Naive thymus-derived CD8-positive, alpha-beta T cell (primary cell): ENCODE measurements around the gene MICU2. TPM values are rescaled to one million over a fixed set of nuclear protein-coding genes. Genes with fewer than 3 reads are reported as not detected.
A peak's percentile ranks its signal among the peaks of the same experiment; 100 is the strongest.
"Not testable (repeated sequence)": the region's sequence is repeated elsewhere in the genome, so short reads cannot be mapped to it uniquely, and the experiment has no call there.

ENCODE experiments used
- ATAC-seq, 2 donors: fragments of 150-1000 bp; cut with Tn5 transposase in 1 of 2; sonication (Bioruptor Pico), chemical (Tn5 transposase) in 1 of 2; 1 replicate in 1 of 2; 2 replicates in 1 of 2; pipeline ENCODE4 v1.10.0; 2021; ENCODE audit warnings: mild to moderate bottlenecking in 2 of 2, moderate library complexity in 2 of 2
- POLR2A ChIA-PET: fragments of 350-600 bp; sonication (Branson Sonifier 250); formaldehyde crosslinking; loops from one replicate; lab custom pipeline; 2021; ENCODE audit warnings: antibody characterized with exemption; lab: Charles Lee
- DNase-seq, 10 donors: peaks; one replicate each; pipeline versions ENCODE4 v3.0.0 to v3.0.0-alpha.2; 2020 to 2022
- H3K27ac Mint-ChIP-seq, 10 donors: one replicate each; pipeline ENCODE4 v1.8.0; 2020 to 2022; ENCODE audit warnings: mild to moderate bottlenecking in 10 of 10, mixed read lengths in 10 of 10, moderate library complexity in 4 of 10, inconsistent platforms in 1 of 10
- H3K27me3 Mint-ChIP-seq, 5 donors: one replicate each; pipeline ENCODE4 v1.8.0; 2021 to 2022; ENCODE audit warnings: mixed read lengths in 5 of 5
- H3K36me3 Mint-ChIP-seq, 3 donors: one replicate each; pipeline ENCODE4 v1.8.0; 2020 to 2022; ENCODE audit warnings: mixed read lengths in 3 of 3, mild to moderate bottlenecking in 2 of 3, inconsistent platforms in 1 of 3
- H3K4me1 Mint-ChIP-seq, 4 donors: one replicate each; pipeline ENCODE4 v1.8.0; 2021 to 2022; ENCODE audit warnings: mixed read lengths in 4 of 4
- H3K4me3 Mint-ChIP-seq, 10 donors: one replicate each; pipeline ENCODE4 v1.8.0; 2020 to 2022; ENCODE audit warnings: mild to moderate bottlenecking in 10 of 10, mixed read lengths in 10 of 10, moderate library complexity in 6 of 10, inconsistent platforms in 1 of 10
- H3K9me3 Mint-ChIP-seq, 9 donors: one replicate each; pipeline ENCODE4 v1.8.0; 2020 to 2022; ENCODE audit warnings: mixed read lengths in 9 of 9, mild to moderate bottlenecking in 3 of 9, inconsistent platforms in 1 of 9, moderate library complexity in 1 of 9
- polyA plus RNA-seq, 3 donors: library from polyadenylated mRNA; unstranded; fragments of 300-500 nt; fragmentation: Illumina TruSeq; gene quantifications; one replicate each; pipeline ENCODE4 v1.2.3, GENCODE V29; 2021
- total RNA-seq, 8 experiments: library from RNA in 2 of 8; stranded (reverse) in 2 of 8; gene quantifications; one replicate each; pipeline ENCODE4 v1.2.3 and lab custom pipeline; 2021 to 2026

The MICU2 gene
- total and polyA plus RNA-seq, 5 experiments from 2014 or later, result 37.4 to 55.2 (median 44.3) TPM

DNA sequence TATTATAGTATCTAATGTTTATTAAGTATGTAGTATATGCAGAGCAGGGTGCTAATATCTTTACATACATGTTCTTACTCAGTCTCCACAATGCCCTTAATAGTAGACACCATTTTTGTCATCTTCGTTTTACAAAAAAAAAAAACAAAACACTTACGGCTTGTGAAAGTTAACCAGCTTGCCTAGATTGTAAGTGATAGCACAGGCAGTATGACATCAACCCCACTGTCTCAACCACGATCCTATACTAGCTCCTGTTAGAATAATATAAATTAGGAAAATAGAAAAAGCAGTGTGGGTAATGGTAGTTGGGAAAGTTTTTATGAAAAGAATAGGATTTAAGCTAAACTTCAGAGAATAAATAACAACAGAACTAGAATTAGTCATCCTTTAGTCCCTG is 34.3 kb downstream of the MICU2 start:
- Mint-ChIP-seq H3K4me1 (peaks cover 29 to 45% (median 38%) of the 10 kb centered on the region in 4 donors), H3K27me3 (no peaks in the 10 kb centered on the region), H3K36me3 (peaks cover 5 to 35% (median 11%) of the 10 kb centered on the region in 3 donors), H3K4me3 (no peak overlapping the region), H3K9me3 (no peaks in the 10 kb centered on the region), H3K27ac (no peak overlapping the region)
- ATAC-seq, result no peak
- POLR2A ChIA-PET, result interaction anchor here (0.7 kb wide), 1 partner anchor 241 kb away, joined by 3 read pairs; no protein-coding TSS in a partner anchor
- DNase-seq, result no peak

DNA sequence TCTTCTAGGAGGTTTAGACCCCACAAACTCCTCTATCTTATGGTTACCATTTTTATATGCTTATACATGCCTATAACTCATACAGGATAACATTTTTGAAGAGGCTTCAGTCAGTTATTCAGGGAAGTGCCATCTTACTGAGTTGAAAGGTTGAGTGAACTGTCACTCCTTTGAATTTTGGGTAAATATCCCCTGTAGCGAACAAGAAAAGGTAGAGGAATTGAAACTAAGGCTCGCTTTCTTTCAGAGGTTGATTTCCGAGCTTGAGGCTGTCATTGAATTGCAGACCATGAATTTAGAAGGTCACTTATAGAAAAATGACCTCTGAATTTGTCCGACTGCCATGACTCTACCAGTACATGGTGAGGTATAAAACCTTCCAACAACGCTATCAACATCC is 35.1 kb downstream of the MICU2 start:
- Mint-ChIP-seq H3K27me3 (no peaks in the 10 kb centered on the region), H3K36me3 (peaks cover 11 to 41% (median 19%) of the 10 kb centered on the region in 3 donors), H3K4me3 (no peak overlapping the region), H3K4me1 (peaks cover 25 to 37% (median 33%) of the 10 kb centered on the region in 4 donors), H3K9me3 (no peaks in the 10 kb centered on the region), H3K27ac (peak overlapping the region in 5 of 10 donors; percentile 3 to 53 (median 47))
- POLR2A ChIA-PET, result no interaction called here
- no peak for DNase-seq
- no peak for ATAC-seq

DNA sequence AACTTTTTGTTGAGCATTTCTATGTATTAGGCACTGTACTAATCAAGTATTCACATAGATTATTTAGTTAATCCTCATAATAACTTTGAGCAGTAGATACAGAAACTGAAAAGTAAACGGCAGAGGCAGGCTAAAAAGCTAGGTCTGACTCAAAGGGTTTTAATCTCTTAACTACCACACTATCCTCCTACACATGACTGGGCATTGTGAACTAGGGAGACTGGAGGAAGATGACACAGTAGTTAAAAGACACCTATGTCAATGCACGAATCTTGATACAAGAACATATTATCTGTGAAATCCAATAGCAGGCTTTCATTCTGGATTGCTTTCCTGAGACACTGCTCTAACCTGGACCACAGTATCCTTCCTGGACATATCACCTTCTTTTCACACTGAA is 36.3 kb downstream of the MICU2 start:
- Mint-ChIP-seq H3K4me1 (peaks cover 24 to 34% (median 32%) of the 10 kb centered on the region in 4 donors), H3K9me3 (peaks cover 0 to 4% (median 0%) of the 10 kb centered on the region in 9 donors), H3K4me3 (no peak overlapping the region), H3K27me3 (no peaks in the 10 kb centered on the region), H3K27ac (peak overlapping the region in 1 of 10 donors; percentile 8), H3K36me3 (peaks cover 19 to 52% (median 29%) of the 10 kb centered on the region in 3 donors)
- no peak for DNase-seq
- POLR2A ChIA-PET, result no interaction called here
- ATAC-seq, result no peak

DNA sequence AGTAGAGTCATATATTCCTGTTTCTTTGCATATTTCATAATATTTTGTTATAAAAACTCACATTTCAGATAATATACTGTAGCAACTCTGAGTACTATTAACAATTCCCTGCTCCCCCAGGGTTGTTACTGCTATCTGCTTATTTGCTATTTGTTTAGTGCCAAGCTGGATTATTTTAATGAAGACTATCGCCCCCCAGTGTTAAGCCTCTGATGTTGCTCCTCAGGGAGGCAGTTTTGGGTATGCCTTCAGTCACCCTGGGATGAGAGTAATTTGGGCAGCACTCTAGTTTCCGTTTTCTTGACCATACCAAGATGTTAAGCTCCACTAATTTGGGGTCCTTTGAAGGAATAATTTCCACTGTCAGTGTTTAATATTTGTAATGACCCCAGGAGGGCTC is 46.0 kb downstream of the MICU2 start:
- H3K4me1 Mint-ChIP-seq, result peaks cover 14 to 21% (median 19%) of the 10 kb centered on the region in 4 donors
- ATAC-seq, result no peak
- H3K27ac Mint-ChIP-seq, result peak overlapping the region in 1 of 10 donors; percentile 7
- POLR2A ChIA-PET, result no interaction called here
- H3K27me3 Mint-ChIP-seq, result no peaks in the 10 kb centered on the region
- peaks cover 31 to 76% (median 51%) of the 10 kb centered on the region in 3 donors for H3K36me3 Mint-ChIP-seq
- no peak overlapping the region for H3K4me3 Mint-ChIP-seq
- DNase-seq, result peak in 1 of 10 donors; percentile 5
- peaks cover 0 to 8% (median 0%) of the 10 kb centered on the region in 9 donors for H3K9me3 Mint-ChIP-seq

DNA sequence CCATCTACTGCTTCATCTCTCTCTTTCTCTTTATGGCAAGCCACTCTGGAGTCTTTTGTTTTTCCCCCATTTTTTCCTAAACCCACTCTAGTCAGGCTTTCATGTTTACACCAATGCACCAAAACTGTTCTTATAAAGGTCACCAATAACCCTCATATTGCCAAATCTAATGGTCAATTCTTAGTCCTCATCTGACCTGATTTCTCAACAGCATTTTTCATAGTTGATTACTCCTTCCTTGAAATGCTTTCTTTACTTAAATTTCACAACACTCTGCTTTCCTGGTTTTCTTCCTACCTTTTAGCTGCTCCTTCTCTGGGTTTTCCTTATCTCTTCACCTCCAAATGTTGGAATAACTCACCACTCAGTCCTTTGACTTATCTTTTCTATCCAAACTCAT is 47.9 kb downstream of the MICU2 start:
- no peaks in the 10 kb centered on the region for H3K27me3 Mint-ChIP-seq
- H3K4me1 Mint-ChIP-seq, result peaks cover 14 to 23% (median 20%) of the 10 kb centered on the region in 4 donors
- peaks cover 24 to 67% (median 45%) of the 10 kb centered on the region in 3 donors for H3K36me3 Mint-ChIP-seq
- no peak overlapping the region for H3K4me3 Mint-ChIP-seq
- H3K9me3 Mint-ChIP-seq, result peaks cover 0 to 4% (median 0%) of the 10 kb centered on the region in 9 donors
- no peak for ATAC-seq
- DNase-seq, result no peak
- peak overlapping the region in 5 of 10 donors; percentile 6 to 63 (median 36) for H3K27ac Mint-ChIP-seq
- POLR2A ChIA-PET, result no interaction called here

DNA sequence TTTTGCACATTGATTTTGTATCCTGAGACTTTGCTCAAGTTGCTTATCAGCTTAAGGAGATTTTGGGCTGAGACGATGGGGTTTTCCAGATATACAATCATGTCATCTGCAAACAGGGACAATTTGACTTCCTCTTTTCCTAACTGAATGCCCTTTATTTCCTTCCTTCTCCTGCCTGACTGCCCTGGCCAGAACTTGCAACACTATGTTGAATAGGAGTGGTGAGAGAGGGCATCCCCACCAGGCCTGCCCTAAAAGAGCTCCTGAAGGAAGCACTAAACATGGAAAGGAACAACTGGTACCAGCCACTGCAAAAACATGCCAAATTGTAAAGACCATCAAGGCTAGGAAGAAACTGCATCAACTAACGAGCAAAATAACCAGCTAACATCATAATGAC is 50.7 kb downstream of the MICU2 start:
- H3K9me3 Mint-ChIP-seq, ATAC-seq, DNase-seq, H3K4me3 Mint-ChIP-seq, POLR2A ChIA-PET, H3K27me3 Mint-ChIP-seq: not testable (repeated sequence)
- peak overlapping the region in 1 of 10 donors; percentile 46 for H3K27ac Mint-ChIP-seq
- peaks cover 16 to 49% (median 41%) of the 10 kb centered on the region in 3 donors for H3K36me3 Mint-ChIP-seq
- H3K4me1 Mint-ChIP-seq, result peaks cover 14 to 33% (median 25%) of the 10 kb centered on the region in 4 donors

DNA sequence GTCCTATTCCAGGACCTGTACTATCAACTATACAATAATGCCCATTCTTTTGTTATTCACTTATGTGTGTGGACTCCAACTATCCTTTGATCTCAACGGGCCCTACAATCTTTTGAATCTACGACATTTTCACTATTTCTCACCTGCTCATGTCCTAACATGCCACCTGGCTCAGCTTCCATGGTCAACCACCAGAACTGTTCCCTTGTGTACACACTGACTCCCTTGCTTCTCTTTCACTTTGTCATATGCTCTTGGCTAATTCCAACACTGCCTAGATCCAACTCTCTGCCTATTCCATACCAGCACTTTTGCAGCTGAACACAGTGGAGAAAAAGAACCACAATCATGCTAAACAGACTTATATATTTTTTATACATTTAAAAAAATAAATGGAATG is 53.1 kb downstream of the MICU2 start:
- POLR2A ChIA-PET, result no interaction called here
- DNase-seq, result no peak
- H3K9me3 Mint-ChIP-seq, result peaks cover 0 to 4% (median 0%) of the 10 kb centered on the region in 9 donors
- no peak overlapping the region for H3K4me3 Mint-ChIP-seq
- no peak for ATAC-seq
- H3K27ac Mint-ChIP-seq, result peak overlapping the region in 1 of 10 donors; percentile 55
- H3K4me1 Mint-ChIP-seq, result peaks cover 17 to 37% (median 29%) of the 10 kb centered on the region in 4 donors
- H3K36me3 Mint-ChIP-seq, result peaks cover 2 to 49% (median 30%) of the 10 kb centered on the region in 3 donors
- H3K27me3 Mint-ChIP-seq, result no peaks in the 10 kb centered on the region

DNA sequence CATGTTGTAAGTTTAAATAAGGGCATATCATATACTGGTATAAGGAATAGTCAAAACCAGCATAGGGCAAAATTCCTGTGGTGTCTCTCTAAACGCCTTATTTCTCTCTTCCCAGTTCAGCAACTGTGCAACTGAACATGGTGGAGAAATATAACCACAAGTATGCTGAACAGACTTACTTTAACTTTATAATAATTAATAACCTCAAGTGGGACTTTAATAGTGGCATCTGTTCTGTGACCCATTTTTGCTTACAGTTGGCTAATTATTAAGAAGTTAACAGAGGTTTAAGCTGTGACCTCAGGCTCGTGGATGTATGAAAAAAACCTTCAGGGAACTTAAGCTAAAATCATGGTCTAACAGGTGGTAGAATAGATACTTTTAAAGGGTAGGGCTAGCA is 54.3 kb downstream of the MICU2 start:
- no peak for ATAC-seq
- POLR2A ChIA-PET, result no interaction called here
- peaks cover 0 to 51% (median 26%) of the 10 kb centered on the region in 3 donors for H3K36me3 Mint-ChIP-seq
- no peak overlapping the region for H3K27ac Mint-ChIP-seq
- H3K9me3 Mint-ChIP-seq, result no peaks in the 10 kb centered on the region
- H3K4me1 Mint-ChIP-seq, result peaks cover 18 to 45% (median 35%) of the 10 kb centered on the region in 4 donors
- no peak overlapping the region for H3K4me3 Mint-ChIP-seq
- H3K27me3 Mint-ChIP-seq, result no peaks in the 10 kb centered on the region
- DNase-seq, result no peak

DNA sequence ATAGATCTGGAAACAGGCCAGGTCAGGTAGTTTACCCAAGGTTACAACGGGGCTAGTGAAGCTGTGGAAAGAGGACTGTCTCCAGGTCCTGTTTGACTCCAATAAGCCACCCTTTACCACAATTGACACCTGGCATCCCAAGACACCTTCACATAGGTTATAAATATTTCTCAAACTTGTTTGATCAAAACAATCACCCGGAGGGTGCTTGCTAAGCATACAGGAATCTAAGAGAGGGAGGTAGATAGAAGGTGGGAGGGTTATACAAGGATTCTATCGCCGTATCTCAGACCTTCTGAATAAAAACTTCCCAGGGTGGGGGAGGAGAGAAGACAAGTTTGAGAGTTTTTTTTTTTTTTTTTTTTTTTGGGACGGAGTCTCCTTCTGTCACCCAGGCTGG is 55.4 kb downstream of the MICU2 start:
- Mint-ChIP-seq H3K4me1 (peaks cover 20 to 51% (median 40%) of the 10 kb centered on the region in 4 donors), H3K4me3 (no peak overlapping the region), H3K9me3 (no peaks in the 10 kb centered on the region), H3K27me3 (no peaks in the 10 kb centered on the region), H3K27ac (peak overlapping the region in 1 of 10 donors; percentile 44), H3K36me3 (peaks cover 0 to 49% (median 18%) of the 10 kb centered on the region in 3 donors)
- DNase-seq, result no peak
- POLR2A ChIA-PET, result no interaction called here
- no peak for ATAC-seq

DNA sequence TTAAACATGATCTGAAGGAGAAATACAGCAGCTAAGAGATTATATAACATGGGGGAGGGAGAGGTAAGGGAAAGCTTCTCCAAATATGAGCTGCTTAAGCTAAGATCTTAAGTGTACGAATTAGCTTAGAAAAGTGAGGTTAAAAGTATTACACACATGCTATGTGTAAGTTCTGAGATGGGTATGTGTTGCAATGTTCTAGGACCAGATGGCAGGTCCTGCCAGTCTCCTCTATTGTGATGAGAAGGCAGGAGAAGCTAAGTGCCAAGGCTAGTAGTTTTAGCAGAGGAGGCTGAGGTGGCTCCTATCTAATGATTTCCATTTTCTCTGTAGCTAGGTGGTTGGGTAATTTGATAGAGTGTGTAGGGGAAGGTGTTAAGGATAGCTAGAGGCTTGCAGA is 57.6 kb downstream of the MICU2 start:
- Mint-ChIP-seq H3K27me3 (no peaks in the 10 kb centered on the region), H3K36me3 (peaks cover 0 to 41% (median 10%) of the 10 kb centered on the region in 3 donors), H3K9me3 (no peaks in the 10 kb centered on the region), H3K4me3 (no peak overlapping the region), H3K27ac (peak overlapping the region in 4 of 10 donors; percentile 21 to 58 (median 42)), H3K4me1 (peaks cover 23 to 61% (median 54%) of the 10 kb centered on the region in 4 donors)
- DNase-seq, result no peak
- ATAC-seq, result no peak
- POLR2A ChIA-PET, result interaction anchor here (0.5 kb wide), 1 partner anchor 459 kb away, joined by 4 read pairs; no protein-coding TSS in a partner anchor

DNA sequence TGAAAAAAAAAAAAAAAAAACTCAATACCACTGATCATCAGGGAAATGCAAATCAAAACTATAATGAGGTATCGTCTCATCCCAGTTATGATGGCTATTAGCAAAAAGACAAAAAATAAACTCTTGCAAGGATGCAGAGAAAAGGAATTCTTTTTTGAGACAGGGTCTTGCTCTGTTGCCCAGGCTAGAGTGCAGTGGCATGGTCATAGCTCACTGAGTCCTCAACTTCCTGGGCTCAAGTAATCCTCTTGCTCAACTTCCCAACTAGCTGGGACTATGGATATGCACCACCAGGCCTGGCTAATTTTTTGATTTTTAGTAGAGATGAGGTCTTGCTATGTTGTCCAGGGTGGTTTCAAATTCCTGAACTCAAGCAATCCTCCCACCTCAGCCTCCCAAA is 59.5 kb downstream of the MICU2 start:
- H3K4me1 Mint-ChIP-seq, result peaks cover 20 to 54% (median 52%) of the 10 kb centered on the region in 4 donors
- H3K27ac Mint-ChIP-seq, result no peak overlapping the region
- no peaks in the 10 kb centered on the region for H3K27me3 Mint-ChIP-seq
- no peak for ATAC-seq
- no peak overlapping the region for H3K4me3 Mint-ChIP-seq
- H3K36me3 Mint-ChIP-seq, result peaks cover 0 to 48% (median 6%) of the 10 kb centered on the region in 3 donors
- DNase-seq, result no peak
- POLR2A ChIA-PET, result no interaction called here
- no peaks in the 10 kb centered on the region for H3K9me3 Mint-ChIP-seq

DNA sequence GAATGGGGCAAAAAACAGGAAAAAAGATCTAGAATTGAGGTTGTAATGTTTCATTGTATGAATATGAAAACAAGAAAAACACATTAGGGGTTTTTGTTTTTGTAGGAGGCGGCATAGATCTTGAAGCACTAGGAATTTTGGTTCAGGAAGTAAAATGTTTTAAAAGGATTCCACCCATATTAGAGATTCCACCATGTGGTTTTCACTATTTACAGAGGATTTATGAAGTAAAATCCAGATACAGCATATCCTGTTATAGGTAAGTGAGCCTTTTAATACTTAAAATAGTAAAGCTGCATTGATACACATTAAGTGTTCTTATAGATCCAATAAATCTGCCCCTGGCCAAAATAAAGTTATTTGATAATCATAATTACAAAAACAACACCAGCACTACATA is 61.4 kb downstream of the MICU2 start:
- H3K9me3 Mint-ChIP-seq, result no peaks in the 10 kb centered on the region
- DNase-seq (no peak), ATAC-seq (no peak)
- H3K4me3 Mint-ChIP-seq, result no peak overlapping the region
- H3K27ac Mint-ChIP-seq, result peak overlapping the region in 4 of 10 donors; percentile 3 to 48 (median 36)
- peaks cover 22 to 64% (median 49%) of the 10 kb centered on the region in 4 donors for H3K4me1 Mint-ChIP-seq
- no peaks in the 10 kb centered on the region for H3K27me3 Mint-ChIP-seq
- H3K36me3 Mint-ChIP-seq, result peaks cover 10 to 61% (median 19%) of the 10 kb centered on the region in 3 donors
- POLR2A ChIA-PET, result no interaction called here

DNA sequence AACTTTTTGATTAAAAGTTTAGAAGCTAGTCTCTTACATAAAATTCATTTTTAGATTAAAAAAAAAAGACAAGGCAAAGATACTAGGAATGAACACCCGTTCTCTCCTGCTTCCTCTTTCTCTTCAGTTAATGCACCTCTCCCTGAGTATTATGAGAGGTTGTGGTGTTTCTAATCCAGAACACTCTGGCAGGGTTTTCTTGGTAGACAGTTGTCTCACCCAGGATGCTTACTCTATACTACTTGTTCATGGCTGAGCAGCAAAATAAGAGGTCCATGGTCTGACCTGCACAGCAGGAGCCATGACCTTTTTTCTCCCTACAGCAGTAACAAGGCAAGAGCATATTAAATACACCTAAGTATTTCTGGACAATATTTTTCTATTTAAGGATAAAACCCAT is 62.0 kb downstream of the MICU2 start:
- H3K27ac Mint-ChIP-seq, result peak overlapping the region in 3 of 10 donors; percentile 3 to 58 (median 27)
- POLR2A ChIA-PET, result no interaction called here
- H3K9me3 Mint-ChIP-seq, result no peaks in the 10 kb centered on the region
- H3K27me3 Mint-ChIP-seq, result no peaks in the 10 kb centered on the region
- no peak overlapping the region for H3K4me3 Mint-ChIP-seq
- DNase-seq (no peak), ATAC-seq (no peak)
- H3K4me1 Mint-ChIP-seq, result peaks cover 24 to 62% (median 46%) of the 10 kb centered on the region in 4 donors
- peaks cover 10 to 62% (median 22%) of the 10 kb centered on the region in 3 donors for H3K36me3 Mint-ChIP-seq
